B cell (primary cell): ENCODE measurements around the gene POGK. TPM values are rescaled to one million over a fixed set of nuclear protein-coding genes. Genes with fewer than 3 reads are reported as not detected.

Source experiments
- ATAC-seq: fragments of 200-7000 bp; cut with Tn5 transposase; one replicate; pipeline ENCODE4 v1.10.0; 2021; ENCODE audit warnings: low read depth, mild to moderate bottlenecking, moderate number of reproducible peaks, moderate library complexity
- CTCF ChIA-PET: fragments of 350-600 bp; sonication (Branson Sonifier 250); formaldehyde crosslinking; loops from one replicate; lab custom pipeline; 2021; ENCODE audit warnings: antibody characterized with exemption, inconsistent platforms; lab: Charles Lee
- POLR2A ChIA-PET: fragments of 350-600 bp; sonication (Branson Sonifier 250); formaldehyde crosslinking; loops from one replicate; lab custom pipeline; 2021; ENCODE audit warnings: antibody characterized with exemption; lab: Charles Lee
- DNase-seq: peaks from one replicate; pipeline ENCODE4 v3.0.0; 2013
- H2AFZ ChIP-seq: 2 replicates; pipeline ENCODE4 v1.6.1; 2012; ENCODE audit warnings: mild to moderate bottlenecking, low read depth, low read length; ENCODE audit not compliant: insufficient read depth, poor library complexity, severe bottlenecking
- H3K27ac ChIP-seq, 2 donors: 1 replicate in 1 of 2; 2 replicates in 1 of 2; pipeline ENCODE4 v1.5.1; 2012 to 2013; ENCODE audit warnings: low read length in 2 of 2, mild to moderate bottlenecking in 2 of 2, moderate library complexity in 1 of 2
- H3K27me3 ChIP-seq, 4 experiments: fragments of 200-600 bp in 1 of 4; sonication (generic) in 1 of 4; replicated peaks in 1 of 4; 1 replicate in 2 of 4; 2 replicates in 2 of 4; pipeline versions ENCODE4 v1.6.1 to v1.7.0; 2013 to 2016; ENCODE audit warnings: low read length in 3 of 4, mild to moderate bottlenecking in 2 of 4, mixed read lengths in 1 of 4, moderate library complexity in 1 of 4; ENCODE audit not compliant: insufficient read depth in 4 of 4, control insufficient read depth in 3 of 4; ENCODE audit errors: control extremely low read depth in 1 of 4
- H3K36me3 ChIP-seq, 2 experiments: replicated peaks in 1 of 2; 1 replicate in 1 of 2; 2 replicates in 1 of 2; pipeline versions ENCODE4 v1.6.1 to v1.7.1; 2013; ENCODE audit warnings: low read length in 1 of 2; ENCODE audit not compliant: insufficient read depth in 2 of 2, control insufficient read depth in 1 of 2; ENCODE audit errors: control extremely low read depth in 1 of 2, extremely low read depth in 1 of 2
- H3K4me1 ChIP-seq, 2 donors: fragments of 200-600 bp in 1 of 2; sonication (generic) in 1 of 2; 1 replicate in 1 of 2; 2 replicates in 1 of 2; pipeline versions ENCODE4 v1.5.1 to v1.6.1; 2013 to 2017; ENCODE audit warnings: low read length in 2 of 2; ENCODE audit not compliant: control insufficient read depth in 2 of 2, insufficient read depth in 2 of 2
- H3K4me2 ChIP-seq: replicated peaks from 2 replicates; pipeline ENCODE3; 2012; ENCODE audit warnings: mild to moderate bottlenecking, low read depth, low read length; ENCODE audit not compliant: poor library complexity, severe bottlenecking
- H3K4me3 ChIP-seq, 5 experiments: fragments of 200-600 bp in 1 of 5; sonication (generic) in 1 of 5; 1 replicate in 3 of 5; 2 replicates in 2 of 5; pipeline versions ENCODE4 v1.5.1 to v1.7.0; 2011 to 2016; ENCODE audit warnings: low read length in 4 of 5, mild to moderate bottlenecking in 4 of 5, low read depth in 2 of 5, control low read depth in 1 of 5, moderate library complexity in 1 of 5; ENCODE audit not compliant: insufficient read depth in 1 of 5; ENCODE audit errors: control extremely low read depth in 1 of 5, extremely low read depth in 1 of 5
- H3K79me2 ChIP-seq: fragments of 200-600 bp; sonication (generic); one replicate; pipeline ENCODE4 v1.6.0; 2016; ENCODE audit warnings: low read length; ENCODE audit not compliant: control insufficient read depth, insufficient read depth
- H3K9ac ChIP-seq: fragments of 200-600 bp; sonication (generic); 2 replicates; pipeline ENCODE4 v1.6.1; 2017; ENCODE audit warnings: mild to moderate bottlenecking, low read length, moderate library complexity
- H3K9me3 ChIP-seq, 3 donors: one replicate each; pipeline versions ENCODE4 v1.6.1 to v1.7.1; 2013; ENCODE audit warnings: low read length in 2 of 3; ENCODE audit not compliant: control insufficient read depth in 2 of 3, insufficient read depth in 1 of 3; ENCODE audit errors: control extremely low read depth in 1 of 3
- H4K20me1 ChIP-seq: 2 replicates; pipeline ENCODE4 v1.6.0; 2012; ENCODE audit warnings: mild to moderate bottlenecking, low read length; ENCODE audit not compliant: insufficient read depth, control insufficient read depth, poor library complexity, severe bottlenecking
- H3K27ac Mint-ChIP-seq: one replicate; pipeline ENCODE4 v1.8.0; 2021; ENCODE audit warnings: mixed read lengths
- H3K27me3 Mint-ChIP-seq: one replicate; pipeline ENCODE4 v1.8.0; 2021; ENCODE audit warnings: mixed read lengths
- H3K4me1 Mint-ChIP-seq: one replicate; pipeline ENCODE4 v1.8.0; 2021; ENCODE audit warnings: mixed read lengths
- H3K4me3 Mint-ChIP-seq: one replicate; pipeline ENCODE4 v1.8.0; 2021; ENCODE audit warnings: mixed read lengths
- H3K9me3 Mint-ChIP-seq: one replicate; pipeline ENCODE4 v1.8.0; 2022; ENCODE audit warnings: mixed read lengths; ENCODE audit not compliant: insufficient read depth
- CTCF ChIP-seq: fragments of 200-600 bp; IDR thresholded peaks from one replicate; pipeline ENCODE4 v1.8.0; 2022; ENCODE audit warnings: antibody characterized with exemption, mild to moderate bottlenecking
- EZH2 ChIP-seq: IDR thresholded peaks from 2 replicates; pipeline ENCODE4 v1.6.1; 2012; ENCODE audit warnings: borderline replicate concordance, low read depth, mild to moderate bottlenecking, moderate library complexity, low read length; ENCODE audit not compliant: insufficient read depth, poor library complexity, severe bottlenecking
- WGBS: methylation state at CpG from one replicate; pipeline ENCODE4 v1.1.5; 2013; ENCODE audit warnings: missing lambda C conversion rate; ENCODE audit not compliant: insufficient coverage; 5-methylcytosine and 5-hydroxymethylcytosine counted together
- intact Hi-C: fragments of 100-400 bp; cut with micrococcal nuclease; formaldehyde crosslinking; loops from one replicate; pipeline ENCODE4 v1.10.0; 2022
- polyA plus RNA-seq: library from polyadenylated mRNA; depleted of rRNA; stranded (reverse); fragments of >200 nt; gene quantifications from 2 replicates; pipeline ENCODE4 v1.2.3, GENCODE V29; 2012
- total RNA-seq, 2 donors: library from RNA; stranded (reverse); fragments of 120-200 nt in 1 of 2; gene quantifications; 1 replicate in 1 of 2; 2 replicates in 1 of 2; pipeline versions ENCODE4 v1.2.3 to v1.2.4, GENCODE V29; 2013 to 2022

Gene POGK
- total and polyA plus RNA-seq, 2 donors (not counting 1 experiment from before 2014, with no cell fraction given), result 10.4 to 45.0 TPM

- Histone ChIP-seq H3K4me3 (no peak overlapping the region), H3K4me1 (peaks cover 14 to 18% of the 10 kb centered on the region in 2 donors), H2AFZ (no peak overlapping the region), H3K27ac (no peak overlapping the region), H3K27me3 (peaks cover 0 to 35% (median 25%) of the 10 kb centered on the region in 4 experiments), H3K9me3 (peaks cover 0 to 9% (median 0%) of the 10 kb centered on the region in 3 donors), H3K36me3 (no peaks in the 10 kb centered on the region), H4K20me1 (no peaks in the 10 kb centered on the region), H3K9ac (no peak overlapping the region), H3K79me2 (no peaks in the 10 kb centered on the region), H3K4me2 (no peak overlapping the region)
- TF ChIP-seq CTCF, result no peak
- TF ChIP-seq EZH2, result no peak
- intact Hi-C loops, result no loop called here
- no peaks in the 10 kb centered on the region for H3K9me3 Mint-ChIP-seq
- peaks cover 34% of the 10 kb centered on the region for H3K27me3 Mint-ChIP-seq
- ChIA-PET CTCF (interaction anchor here (0.8 to 4.8 kb wide), 4 partner anchors 11 to 177 kb away, joined by 3 to 41 read pairs (median 6); no protein-coding TSS in a partner anchor), POLR2A (no interaction called here)
- WGBS, result no CpG with 5 or more reads among the region's 2 CpGs
- DNase-seq (no peak), ATAC-seq (no peak)
- H3K4me3 Mint-ChIP-seq, result no peak overlapping the region
- no peak overlapping the region for H3K27ac Mint-ChIP-seq
- H3K4me1 Mint-ChIP-seq, result peaks cover 10% of the 10 kb centered on the region
Observed at GRCh38 chr1:166882893-166883292, 43.6 kb downstream of the POGK start.

- Histone ChIP-seq H3K9ac (no peak overlapping the region), H2AFZ (peak overlapping the region; percentile 39), H4K20me1 (no peaks in the 10 kb centered on the region), H3K4me1 (peaks cover 14 to 18% of the 10 kb centered on the region in 2 donors), H3K4me2 (peak overlapping the region; percentile 54), H3K9me3 (peaks cover 0 to 9% (median 0%) of the 10 kb centered on the region in 3 donors), H3K4me3 (peak overlapping the region in 1 of 5 experiments; percentile 1), H3K36me3 (no peaks in the 10 kb centered on the region), H3K27ac (no peak overlapping the region), H3K27me3 (peaks cover 0 to 35% (median 25%) of the 10 kb centered on the region in 4 experiments), H3K79me2 (no peaks in the 10 kb centered on the region)
- Mint-ChIP-seq H3K4me1 (peaks cover 10% of the 10 kb centered on the region), H3K27me3 (peaks cover 34% of the 10 kb centered on the region), H3K9me3 (no peaks in the 10 kb centered on the region), H3K4me3 (no peak overlapping the region), H3K27ac (no peak overlapping the region)
- TF ChIP-seq EZH2 (no peak), CTCF (peak; percentile 69)
- ChIA-PET POLR2A (no interaction called here), CTCF (interaction anchor here (2.0 to 4.8 kb wide), 2 partner anchors 26 to 175 kb away, joined by 10 to 41 read pairs; no protein-coding TSS in a partner anchor)
- 20% methylated on average over 44 of the region's 44 CpGs for WGBS
- DNase-seq (peak; percentile 56), ATAC-seq (peak; percentile 63)
- intact Hi-C loops, result no loop called here
Observed at GRCh38 chr1:166884040-166884642, 44.9 kb downstream of the POGK start.
